Gastroesophageal sphincter (tissue), 4 donors: Measurements from ENCODE around the gene PXN. TPM values are rescaled to one million over a fixed set of nuclear protein-coding genes. Genes with fewer than 3 reads are reported as not detected.

Source experiments
- ATAC-seq: fragments of 150-250 bp; one replicate; pipeline ENCODE4 v1.9.1; 2016; ENCODE audit warnings: mild to moderate bottlenecking, moderate library complexity
- H3K27ac ChIP-seq, 4 donors: fragments of 200-600 bp; sonication (generic) in 3 of 4; 1 replicate in 3 of 4; 2 replicates in 1 of 4; pipeline ENCODE4 v1.5.1; 2016 to 2019
- H3K27me3 ChIP-seq: fragments of 200-600 bp; sonication (generic); one replicate; pipeline ENCODE4 v1.5.1; 2019
- H3K36me3 ChIP-seq, 2 donors: fragments of 200-600 bp; sonication (generic); one replicate each; pipeline ENCODE4 v1.5.1; 2019; ENCODE audit warnings: control low read depth in 1 of 2
- H3K4me1 ChIP-seq, 3 donors: fragments of 200-600 bp; sonication (generic); 1 replicate in 2 of 3; 2 replicates in 1 of 3; pipeline ENCODE4 v1.5.1; 2016 to 2019; ENCODE audit warnings: control low read depth in 2 of 3
- H3K4me3 ChIP-seq, 2 donors: fragments of 200-600 bp; sonication (generic); one replicate each; pipeline ENCODE4 v1.5.1; 2019; ENCODE audit warnings: mild to moderate bottlenecking in 1 of 2, moderate library complexity in 1 of 2
- H3K9me3 ChIP-seq, 3 donors: fragments of 200-600 bp; sonication (generic); one replicate each; pipeline ENCODE4 v1.5.1; 2017 to 2019; ENCODE audit warnings: control low read depth in 2 of 3
- CTCF ChIP-seq, 4 experiments: fragments of 200-600 bp in 2 of 4; fragments of 450-650 bp in 2 of 4; sonication (generic) in 1 of 4; IDR thresholded peaks; one replicate each; pipeline ENCODE4 v1.5.1; 2017 to 2019; ENCODE audit warnings: antibody characterized with exemption in 4 of 4, mild to moderate bottlenecking in 2 of 4, moderate library complexity in 2 of 4
- EP300 ChIP-seq: sonication (generic); formaldehyde crosslinking; IDR thresholded peaks from one replicate; pipeline ENCODE4 v1.6.1; 2017; ENCODE audit warnings: antibody characterized with exemption, mild to moderate bottlenecking
- POLR2A ChIP-seq, 2 donors: fragments of 450-650 bp; IDR thresholded peaks; one replicate each; pipeline ENCODE4 v1.6.1; 2017; ENCODE audit warnings: antibody characterized with exemption in 2 of 2, mild to moderate bottlenecking in 2 of 2, moderate library complexity in 1 of 2
- POLR2AphosphoS5 ChIP-seq: sonication (generic); formaldehyde crosslinking; IDR thresholded peaks from one replicate; pipeline ENCODE4 v1.6.1; 2017; ENCODE audit warnings: antibody characterized with exemption
- WGBS, 2 donors: methylation state at CpG; one replicate each; pipeline ENCODE4 v1.1.5; 2018; ENCODE audit warnings: low coverage in 1 of 2; 5-methylcytosine and 5-hydroxymethylcytosine counted together
- total RNA-seq, 4 donors: library from RNA; depleted of rRNA; stranded (reverse); fragments of >200 nt; gene quantifications; one replicate each; pipeline ENCODE4 v1.1.0, GENCODE V29; 2016

Gene PXN
- total RNA-seq, 4 donors from 2014 or later: 43.2 to 80.4 (median 59.4) TPM

DNA sequence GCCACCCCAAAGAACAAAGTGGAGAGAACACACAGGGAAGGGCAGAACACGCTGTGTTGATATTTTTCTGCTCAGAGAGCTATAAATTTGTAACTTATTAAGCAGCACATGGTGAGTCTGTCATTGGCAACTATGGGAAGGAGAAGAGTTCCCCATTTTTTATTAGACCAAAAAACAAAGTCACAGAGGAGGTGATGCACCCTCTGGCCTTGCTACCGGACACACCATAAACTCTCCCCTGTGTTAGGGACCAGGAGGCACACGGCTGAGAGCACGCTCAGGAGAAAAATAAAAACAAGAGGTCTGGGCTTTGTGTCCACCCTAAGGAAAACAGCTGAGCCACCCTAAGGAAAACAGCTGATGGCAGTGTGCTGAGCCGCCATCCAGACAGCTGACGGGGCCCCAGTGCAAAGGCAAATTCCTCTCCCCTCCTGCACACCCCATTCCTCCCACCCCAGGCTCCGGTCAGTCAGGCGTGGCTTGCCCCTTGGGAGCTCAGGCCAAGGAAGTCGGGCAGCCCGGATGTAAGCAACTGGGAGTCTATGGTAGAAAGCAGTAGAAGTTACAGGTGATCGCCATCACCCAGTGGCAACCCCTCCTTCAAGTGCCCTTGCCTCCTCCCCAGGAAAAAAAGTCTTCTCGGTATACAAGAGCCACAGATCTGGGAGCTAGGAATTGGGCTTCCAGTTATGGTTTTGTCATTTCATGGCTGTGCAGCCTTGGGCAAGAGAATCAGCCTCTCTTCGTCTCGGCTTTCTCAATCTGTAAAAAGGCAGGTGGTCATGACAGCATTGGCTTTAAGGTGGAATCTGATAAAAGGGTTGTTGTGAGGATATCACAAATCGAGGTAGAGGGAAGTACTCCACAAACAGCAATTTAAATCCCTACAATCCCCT is 2.4 kb downstream of the PXN start:
- no peak for ATAC-seq
- Histone ChIP-seq H3K27ac (peak overlapping the region; percentile 88 to 96 (median 93)), H3K4me3 (peak overlapping the region; percentile 99), H3K27me3 (no peaks in the 10 kb centered on the region), H3K4me1 (peaks cover 4 to 76% (median 34%) of the 10 kb centered on the region in 3 donors), H3K9me3 (no peaks in the 10 kb centered on the region), H3K36me3 (peaks cover 0 to 3% of the 10 kb centered on the region in 2 donors)
- WGBS, 2 donors: 10 to 11% methylated on average over 5 to 8 of the region's 15 CpGs
- TF ChIP-seq CTCF (IDR thresholded peaks at IDR 0.05) (no peak), POLR2A (IDR thresholded peaks at IDR 0.05) (no peak), EP300 (no peak)

DNA sequence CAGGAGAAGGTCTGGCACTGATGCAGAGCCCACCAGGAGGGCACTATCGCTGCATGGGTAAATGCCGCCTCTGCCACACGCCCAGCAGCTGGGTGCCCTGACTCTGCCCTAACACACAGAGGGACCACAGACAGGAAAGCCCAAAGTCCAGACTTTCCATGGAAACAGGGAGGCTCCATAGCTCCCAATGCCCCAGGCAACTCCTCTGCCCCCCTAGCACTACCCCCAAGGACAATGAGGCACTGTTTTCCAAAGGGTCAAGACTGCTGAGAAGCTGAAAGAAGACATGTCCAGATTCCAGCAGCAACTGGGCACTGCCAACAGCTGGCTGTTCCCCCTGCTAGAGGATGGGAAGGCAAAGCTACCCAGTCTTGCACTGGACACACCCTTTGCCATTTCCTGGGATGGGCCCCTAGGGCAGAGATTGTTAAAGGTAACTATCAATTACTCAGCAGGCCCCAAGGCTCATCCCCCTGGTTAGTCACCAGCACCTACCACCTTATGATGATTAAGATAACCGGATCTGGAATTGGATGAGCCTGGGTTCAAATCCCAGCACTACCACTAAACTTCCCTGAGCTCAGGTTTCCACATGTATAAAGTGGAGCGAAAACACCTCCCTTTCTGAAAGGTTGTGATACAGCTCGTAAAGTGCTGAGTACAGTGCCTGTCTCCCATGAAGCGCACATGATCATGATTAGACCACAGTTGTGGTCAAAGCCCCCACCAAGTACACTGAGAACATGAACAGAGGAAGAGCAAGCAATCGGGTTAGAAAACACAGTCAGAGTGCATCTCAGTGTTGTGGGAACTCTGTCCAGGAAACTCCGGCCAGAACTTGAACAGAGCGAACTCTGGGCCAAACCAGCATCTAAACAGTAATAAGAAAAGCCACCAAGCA is 3.3 kb downstream of the PXN start:
- H3K4me3 ChIP-seq: peak overlapping the region in 1 of 2 donors; percentile 99
- 38 to 40% methylated on average over 6 to 7 of the region's 10 CpGs for WGBS, 2 donors
- H3K27ac ChIP-seq: peak overlapping the region; percentile 88 to 96 (median 93)
- no peak for TF ChIP-seq POLR2A (IDR thresholded peaks at IDR 0.05)
- no peak for TF ChIP-seq CTCF (IDR thresholded peaks at IDR 0.05)
- TF ChIP-seq EP300: no peak
- no peak for TF ChIP-seq POLR2AphosphoS5
- H3K9me3 ChIP-seq: no peaks in the 10 kb centered on the region
- no peaks in the 10 kb centered on the region for H3K27me3 ChIP-seq
- peaks cover 0 to 3% of the 10 kb centered on the region in 2 donors for H3K36me3 ChIP-seq
- peaks cover 6 to 85% (median 43%) of the 10 kb centered on the region in 3 donors for H3K4me1 ChIP-seq
- no peak for ATAC-seq

GRCh38 chr12:120260607-120261006 is 4.9 kb downstream of the PXN start:
- no peaks in the 10 kb centered on the region for H3K27me3 ChIP-seq
- peaks cover 0 to 3% of the 10 kb centered on the region in 2 donors for H3K36me3 ChIP-seq
- no peak for ATAC-seq
- peak overlapping the region in 3 of 4 donors; percentile 48 to 93 (median 93) for H3K27ac ChIP-seq
- H3K4me3 ChIP-seq: no peak overlapping the region
- no peaks in the 10 kb centered on the region for H3K9me3 ChIP-seq
- TF ChIP-seq EP300 (no peak), POLR2AphosphoS5 (no peak), POLR2A (IDR thresholded peaks at IDR 0.05) (no peak), CTCF (IDR thresholded peaks at IDR 0.05) (no peak)
- 82 to 92% methylated on average over 4 to 5 of the region's 5 CpGs for WGBS, 2 donors
- H3K4me1 ChIP-seq: peaks cover 10 to 95% (median 58%) of the 10 kb centered on the region in 3 donors

DNA sequence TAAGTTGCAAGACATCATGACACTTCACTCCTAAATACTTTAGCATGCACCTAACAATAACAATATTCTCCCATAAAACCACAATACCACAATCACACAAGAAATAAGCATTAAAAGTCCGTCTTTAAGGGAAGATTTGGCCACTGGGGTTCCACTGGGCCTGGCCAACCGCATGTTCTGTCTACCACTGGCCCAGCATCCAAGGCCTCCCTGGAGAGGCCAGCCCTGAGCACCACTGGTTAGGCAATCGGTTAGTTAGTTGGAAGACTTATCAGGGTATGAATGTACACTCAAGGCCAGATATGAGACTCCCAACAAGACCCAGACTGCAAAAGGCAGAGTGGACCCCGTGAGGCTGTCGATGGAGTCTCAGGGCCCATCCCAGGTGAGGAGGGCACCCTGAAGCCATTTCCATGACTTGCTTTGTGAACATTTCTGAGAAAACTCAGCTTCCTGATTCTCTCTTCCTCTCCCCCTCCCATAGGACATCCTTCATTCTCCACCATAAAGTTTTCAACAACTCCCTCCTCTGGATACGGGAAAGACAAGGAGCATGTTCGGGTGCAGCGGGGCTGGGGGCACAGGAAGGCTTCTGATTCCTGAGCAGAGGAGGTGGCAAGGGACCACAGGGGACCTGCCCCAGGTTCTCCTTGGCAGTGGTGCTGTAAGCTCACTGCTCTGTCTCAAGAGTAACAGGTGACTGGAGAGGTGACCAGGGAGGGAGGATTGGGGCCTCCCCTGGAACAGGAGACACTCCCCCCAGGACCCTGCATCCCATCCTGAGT is 5.9 kb downstream of the PXN start:
- TF ChIP-seq POLR2A (IDR thresholded peaks at IDR 0.05): no peak
- TF ChIP-seq CTCF (IDR thresholded peaks at IDR 0.05): no peak
- TF ChIP-seq POLR2AphosphoS5: no peak
- no peak for TF ChIP-seq EP300
- Histone ChIP-seq H3K4me3 (no peak overlapping the region), H3K4me1 (peaks cover 10 to 100% (median 66%) of the 10 kb centered on the region in 3 donors), H3K9me3 (no peaks in the 10 kb centered on the region), H3K27me3 (no peaks in the 10 kb centered on the region), H3K27ac (peak overlapping the region in 3 of 4 donors; percentile 87 to 93 (median 93)), H3K36me3 (peaks cover 0 to 10% of the 10 kb centered on the region in 2 donors)
- 62 to 76% methylated on average over 5 of the region's 8 CpGs for WGBS, 2 donors
- ATAC-seq: peak; percentile 48
